Measurements from ENCODE around the gene LIPF.
"Not testable (repeated sequence)": the region's sequence is repeated elsewhere in the genome, so short reads cannot be mapped to it uniquely, and the experiment has no call there.

LIPF gene

GRCh38 chr10:88676283-88677060 lies 12.2 kb downstream of the LIPF start:
- no peak for DNase-seq

GRCh38 chr10:88680958-88681357 lies 16.7 kb downstream of the LIPF start:
- no peak for DNase-seq

- no peak for DNase-seq
Observed at GRCh38 chr10:88682491-88682890, 18.2 kb downstream of the LIPF start.

- peak in 1 of 2 donors; percentile 36 for DNase-seq
Observed at GRCh38 chr10:88687853-88688467, 23.7 kb downstream of the LIPF start.

- DNase-seq = no peak
Observed at GRCh38 chr10:88689366-88689765, 25.1 kb downstream of the LIPF start.

GRCh38 chr10:88693392-88694020 lies 29.3 kb downstream of the LIPF start:
- no peak for DNase-seq

- no peak for DNase-seq
Observed at GRCh38 chr10:88702848-88703597, 38.8 kb downstream of the LIPF start.

- no peak for DNase-seq
Observed at GRCh38 chr10:88705958-88706357, 41.7 kb downstream of the LIPF start, which contains the start of gene LIPK. Gene LIPK (plus strand): TSS chr10:88706249. CDS start chr10:88724544, 18,295 bp downstream.

- DNase-seq = no peak
Observed at GRCh38 chr10:88707429-88708155, 43.4 kb downstream of the LIPF start.

- not testable (repeated sequence) for DNase-seq
Observed at GRCh38 chr10:88709361-88709760, 45.1 kb downstream of the LIPF start.

GRCh38 chr10:88715517-88715916 lies 51.3 kb downstream of the LIPF start:
- DNase-seq = no peak

- no peak for DNase-seq
Observed at GRCh38 chr10:88721392-88721791, 57.1 kb downstream of the LIPF start.

GRCh38 chr10:88725798-88726197 lies 61.6 kb downstream of the LIPF start:
- DNase-seq = peak in 1 of 2 donors; percentile 5

GRCh38 chr10:88728107-88728763 lies 64.0 kb downstream of the LIPF start:
- DNase-seq = peak; percentile 13 to 14
